ENCODE data around the gene PPM1H. TPM values are rescaled to one million over a fixed set of nuclear protein-coding genes. Genes with fewer than 3 reads are reported as not detected.

PPM1H gene
- total RNA-seq, 4 donors from 2014 or later, result 1.7 to 7.4 (median 3.4) TPM

DNA sequence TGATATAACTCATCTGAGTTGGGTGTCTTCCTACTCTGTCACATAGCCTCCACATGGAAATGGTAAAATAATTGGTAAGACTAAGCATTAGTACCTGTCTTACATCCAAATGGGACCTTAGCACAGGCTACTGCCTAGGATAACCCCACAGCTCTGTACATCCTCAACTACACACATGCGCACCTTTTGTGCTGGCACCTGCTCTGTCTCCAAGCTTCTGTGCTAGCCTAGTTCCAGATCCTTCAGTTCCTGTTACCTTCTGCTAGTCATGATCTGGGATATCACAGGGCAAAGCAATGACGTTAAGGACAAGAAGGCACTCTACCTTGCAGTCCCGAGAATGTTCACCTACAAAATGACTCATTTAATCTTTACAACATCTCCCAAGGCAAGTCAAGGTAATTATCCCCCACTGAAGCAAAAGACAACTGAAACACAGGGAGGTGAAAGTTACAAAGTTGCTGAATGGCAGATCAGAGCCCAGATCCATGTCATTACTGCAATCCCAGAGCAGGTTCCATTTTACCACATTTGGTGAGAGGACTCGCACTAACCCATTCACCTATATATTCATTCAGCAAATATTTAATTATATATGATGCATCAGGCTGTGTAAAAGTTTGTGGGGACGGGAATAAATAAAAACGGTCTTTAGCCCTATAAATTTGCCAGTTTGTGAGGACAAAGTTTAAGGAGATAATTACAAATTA, 61.7 kb downstream of the PPM1H start:
- no peaks in the 10 kb centered on the region for H3K36me3 ChIP-seq
- H3K9me3 ChIP-seq, result no peaks in the 10 kb centered on the region
- no peak overlapping the region for H3K27ac ChIP-seq
- no peak for DNase-seq
- H3K4me3 ChIP-seq, result no peak overlapping the region
- TF ChIP-seq POLR2A (IDR thresholded peaks at IDR 0.05), result no peak
- TF ChIP-seq, protein P1, sequence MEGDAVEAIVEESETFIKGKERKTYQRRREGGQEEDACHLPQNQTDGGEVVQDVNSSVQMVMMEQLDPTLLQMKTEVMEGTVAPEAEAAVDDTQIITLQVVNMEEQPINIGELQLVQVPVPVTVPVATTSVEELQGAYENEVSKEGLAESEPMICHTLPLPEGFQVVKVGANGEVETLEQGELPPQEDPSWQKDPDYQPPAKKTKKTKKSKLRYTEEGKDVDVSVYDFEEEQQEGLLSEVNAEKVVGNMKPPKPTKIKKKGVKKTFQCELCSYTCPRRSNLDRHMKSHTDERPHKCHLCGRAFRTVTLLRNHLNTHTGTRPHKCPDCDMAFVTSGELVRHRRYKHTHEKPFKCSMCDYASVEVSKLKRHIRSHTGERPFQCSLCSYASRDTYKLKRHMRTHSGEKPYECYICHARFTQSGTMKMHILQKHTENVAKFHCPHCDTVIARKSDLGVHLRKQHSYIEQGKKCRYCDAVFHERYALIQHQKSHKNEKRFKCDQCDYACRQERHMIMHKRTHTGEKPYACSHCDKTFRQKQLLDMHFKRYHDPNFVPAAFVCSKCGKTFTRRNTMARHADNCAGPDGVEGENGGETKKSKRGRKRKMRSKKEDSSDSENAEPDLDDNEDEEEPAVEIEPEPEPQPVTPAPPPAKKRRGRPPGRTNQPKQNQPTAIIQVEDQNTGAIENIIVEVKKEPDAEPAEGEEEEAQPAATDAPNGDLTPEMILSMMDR (IDR thresholded peaks at IDR 0.05), result no peak
- H3K27me3 ChIP-seq, result no peaks in the 10 kb centered on the region
- H3K4me1 ChIP-seq, result no peaks in the 10 kb centered on the region

DNA sequence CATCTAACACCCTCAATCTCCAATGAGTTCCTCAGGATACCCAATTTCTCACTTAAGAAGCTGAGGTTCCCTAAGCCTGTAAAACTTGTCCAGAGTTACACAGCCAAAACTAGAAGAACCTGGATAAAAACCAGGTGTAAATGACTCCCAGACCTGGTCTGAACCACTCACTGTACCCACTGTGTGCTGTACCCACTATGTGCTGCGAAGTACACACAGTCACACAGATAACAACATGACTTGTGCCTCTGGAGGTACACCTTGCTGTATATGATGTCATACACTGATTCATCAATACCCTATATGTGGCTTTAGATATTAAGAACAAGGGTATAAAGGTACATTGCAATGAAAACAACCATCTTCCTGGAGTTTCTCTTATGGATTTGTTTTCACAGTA, 66.1 kb downstream of the PPM1H start:
- H3K36me3 ChIP-seq, result no peaks in the 10 kb centered on the region

DNA sequence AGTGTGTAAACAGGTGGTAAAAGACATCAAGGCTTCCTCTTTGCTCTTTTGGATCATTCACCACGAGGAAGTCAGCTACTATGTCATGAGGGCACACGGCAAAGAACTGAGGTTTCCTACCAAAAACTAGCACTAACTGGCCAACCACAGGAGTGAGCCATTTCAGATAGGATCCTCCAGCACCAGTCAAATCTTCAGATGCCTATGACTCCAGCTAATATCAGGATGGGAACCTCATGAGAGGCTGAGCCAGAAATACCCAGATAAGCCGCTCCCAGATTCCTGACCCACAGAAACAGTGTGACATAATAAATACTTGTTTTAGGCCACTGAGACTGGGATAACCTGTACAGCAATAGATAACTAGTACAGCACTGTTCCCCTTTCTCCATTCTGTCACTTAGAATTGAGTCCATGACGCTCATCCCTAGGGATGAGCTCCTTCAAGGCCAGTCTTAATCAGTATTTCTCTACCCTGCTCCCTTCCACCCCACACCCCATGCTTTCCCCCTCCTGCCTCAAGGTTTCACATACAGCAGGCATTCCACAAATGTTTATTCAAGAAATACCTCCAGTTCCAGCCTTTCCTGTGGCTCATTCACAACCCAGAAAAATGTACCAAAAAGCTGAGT, 68.4 kb downstream of the PPM1H start:
- no peaks in the 10 kb centered on the region for H3K9me3 ChIP-seq
- TF ChIP-seq, protein P1 (IDR thresholded peaks at IDR 0.05), result no peak
- TF ChIP-seq POLR2A (IDR thresholded peaks at IDR 0.05), result no peak
- H3K4me3 ChIP-seq, result no peak overlapping the region
- no peaks in the 10 kb centered on the region for H3K27me3 ChIP-seq
- DNase-seq, result no peak
- no peaks in the 10 kb centered on the region for H3K4me1 ChIP-seq
- no peak overlapping the region for H3K27ac ChIP-seq
- H3K36me3 ChIP-seq, result no peaks in the 10 kb centered on the region

More for the DNA sequence above, 66.1 kb downstream of the PPM1H start:
- Histone ChIP-seq H3K9me3 (no peaks in the 10 kb centered on the region), H3K4me3 (no peak overlapping the region), H3K27ac (no peak overlapping the region), H3K27me3 (no peaks in the 10 kb centered on the region), H3K4me1 (no peaks in the 10 kb centered on the region)
- DNase-seq, result no peak
- no peak for TF ChIP-seq POLR2A (IDR thresholded peaks at IDR 0.05)
- TF ChIP-seq, protein P1 (IDR thresholded peaks at IDR 0.05), result no peak

DNA sequence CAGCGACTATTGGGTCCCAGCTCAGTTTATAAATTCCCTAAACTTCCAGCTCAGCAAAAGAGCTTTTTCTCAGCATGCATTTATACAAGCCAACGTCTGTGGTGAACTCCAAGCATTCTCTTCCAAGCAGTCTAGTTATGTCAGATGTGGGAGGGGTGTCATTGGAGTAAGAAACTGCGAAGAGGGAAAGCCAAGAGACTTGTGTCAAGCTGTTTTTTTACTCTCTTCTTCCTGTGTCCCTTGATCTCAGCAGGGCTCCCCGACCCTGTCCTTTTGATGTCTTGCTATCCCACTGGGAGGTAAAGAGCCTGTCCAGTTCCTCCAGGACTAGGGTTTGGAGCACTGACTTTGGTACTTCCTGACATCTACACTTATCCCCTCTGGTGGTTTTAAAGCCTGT, 69.0 kb downstream of the PPM1H start:
- Histone ChIP-seq H3K9me3 (no peaks in the 10 kb centered on the region), H3K27me3 (no peaks in the 10 kb centered on the region), H3K27ac (no peak overlapping the region), H3K4me1 (no peaks in the 10 kb centered on the region), H3K36me3 (no peaks in the 10 kb centered on the region), H3K4me3 (no peak overlapping the region)
- no peak for TF ChIP-seq POLR2A (IDR thresholded peaks at IDR 0.05)
- TF ChIP-seq, protein P1 (IDR thresholded peaks at IDR 0.05), result no peak
- no peak for DNase-seq

DNA sequence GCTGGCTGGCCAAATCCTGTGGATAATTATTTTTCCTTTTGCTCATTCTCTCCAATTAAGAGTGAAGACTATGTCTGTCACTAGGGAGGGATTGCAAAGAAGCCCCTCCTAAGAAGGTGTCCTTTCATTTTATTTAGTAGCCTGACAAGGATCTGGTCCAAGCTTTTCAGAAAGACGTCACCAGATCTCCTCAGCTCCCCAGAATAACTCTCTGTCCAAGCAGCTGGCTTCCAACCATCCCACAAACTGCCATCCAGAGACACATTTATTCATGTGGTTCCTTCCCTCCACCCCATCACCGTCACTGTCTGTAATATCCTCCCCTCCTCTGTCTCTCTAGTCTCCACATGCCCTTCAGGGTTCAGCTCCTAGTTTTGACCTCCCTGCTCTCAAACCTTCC, 69.9 kb downstream of the PPM1H start:
- no peaks in the 10 kb centered on the region for H3K9me3 ChIP-seq
- no peaks in the 10 kb centered on the region for H3K36me3 ChIP-seq
- no peaks in the 10 kb centered on the region for H3K4me1 ChIP-seq
- no peaks in the 10 kb centered on the region for H3K27me3 ChIP-seq
- no peak for DNase-seq
- TF ChIP-seq, protein P1 (IDR thresholded peaks at IDR 0.05), result no peak
- no peak for TF ChIP-seq POLR2A (IDR thresholded peaks at IDR 0.05)
- H3K4me3 ChIP-seq, result no peak overlapping the region
- H3K27ac ChIP-seq, result no peak overlapping the region
